Transverse colon (tissue), 4 donors: ENCODE data around the gene XKR8. TPM values are rescaled to one million over a fixed set of nuclear protein-coding genes. Genes with fewer than 3 reads are reported as not detected.
A peak's percentile ranks its signal among the peaks of the same experiment; 100 is the strongest.

Experiments
- DNase-seq: peaks from one replicate; pipeline ENCODE4 v3.0.0-alpha.2; 2019
- H3K27ac ChIP-seq, 4 donors: fragments of 200-600 bp; sonication (generic); 2 replicates each; pipeline ENCODE4 v1.5.1; 2016 to 2018; ENCODE audit warnings: inconsistent platforms in 4 of 4
- H3K27me3 ChIP-seq: fragments of 200-600 bp; sonication (generic); 2 replicates; pipeline ENCODE4 v1.5.1; 2017; ENCODE audit warnings: inconsistent platforms
- H3K36me3 ChIP-seq, 4 donors: fragments of 200-600 bp; sonication (generic); 2 replicates each; pipeline ENCODE4 v1.5.1; 2017 to 2019; ENCODE audit warnings: inconsistent platforms in 4 of 4
- H3K4me1 ChIP-seq, 4 donors: fragments of 200-600 bp; sonication (generic); 2 replicates each; pipeline ENCODE4 v1.5.1; 2017 to 2020; ENCODE audit warnings: inconsistent platforms in 4 of 4
- H3K4me3 ChIP-seq, 4 donors: fragments of 200-600 bp; sonication (generic); 1 replicate in 1 of 4; 2 replicates in 3 of 4; pipeline versions ENCODE4 v1.5.1 to v1.6.1; 2017 to 2019; ENCODE audit warnings: inconsistent platforms in 4 of 4
- H3K9me3 ChIP-seq, 2 donors: fragments of 200-600 bp; sonication (generic); 2 replicates each; pipeline ENCODE4 v1.5.1; 2017 to 2019; ENCODE audit warnings: inconsistent platforms in 2 of 2
- CTCF ChIP-seq, 5 experiments: fragments of 200-600 bp in 3 of 5; fragments of 450-650 bp in 2 of 5; sonication (generic) in 3 of 5; IDR thresholded peaks; 1 replicate in 2 of 5; 2 replicates in 3 of 5; pipeline ENCODE4 v1.5.1; 2016 to 2017; ENCODE audit warnings: antibody characterized with exemption in 5 of 5, inconsistent platforms in 3 of 5, mild to moderate bottlenecking in 2 of 5, moderate library complexity in 1 of 5
- EP300 ChIP-seq: sonication (generic); formaldehyde crosslinking; IDR thresholded peaks from one replicate; pipeline ENCODE4 v1.6.1; 2017; ENCODE audit warnings: antibody characterized with exemption, low read depth
- POLR2A ChIP-seq: fragments of 450-650 bp; IDR thresholded peaks from one replicate; pipeline ENCODE4 v1.6.1; 2016; ENCODE audit warnings: antibody characterized with exemption, mild to moderate bottlenecking, moderate library complexity
- POLR2AphosphoS5 ChIP-seq, 3 donors: sonication (generic); formaldehyde crosslinking; IDR thresholded peaks; one replicate each; pipeline ENCODE4 v1.6.1; 2016; ENCODE audit warnings: antibody characterized with exemption in 3 of 3
- WGBS, 2 donors: methylation state at CpG; one replicate each; pipeline ENCODE4 v1.1.5; 2018; ENCODE audit warnings: low coverage in 1 of 2; 5-methylcytosine and 5-hydroxymethylcytosine counted together
- in situ Hi-C, 4 donors: fragments of 200-750 bp; cut with MboI; loops; one replicate each; pipeline versions ENCODE4 v1.15.0 to v1.15.1; 2017; ENCODE audit warnings: low sequenced_read_pairs in 3 of 4, low pct_ligation_motif_present in 1 of 4, low pct_unique_long_range_greater_than_20kb in 1 of 4
- intact Hi-C: fragments of 100-400 bp; cut with DNase I; formaldehyde crosslinking; loops from one replicate; pipeline ENCODE4 v1.15.1; 2023; ENCODE audit warnings: low total_unique reads
- total RNA-seq, 4 donors: library from RNA; depleted of rRNA; stranded (reverse); fragments of >200 nt; gene quantifications; one replicate each; pipeline ENCODE4 v1.1.0, GENCODE V29; 2016

Gene XKR8
- total RNA-seq, 4 donors from 2014 or later: 8.6 to 13.8 (median 10.4) TPM

- Histone ChIP-seq H3K27me3 (no peaks in the 10 kb centered on the region), H3K9me3 (no peaks in the 10 kb centered on the region), H3K27ac (no peak overlapping the region), H3K36me3 (peaks cover 0 to 8% (median 4%) of the 10 kb centered on the region in 4 donors), H3K4me3 (no peak overlapping the region), H3K4me1 (peaks cover 0 to 3% (median 0%) of the 10 kb centered on the region in 4 donors)
- DNase-seq: no peak
- WGBS, 2 donors: 27% methylated on average over 2 of the region's 2 CpGs; no CpG with 5 or more reads in 1 of the 2 donors
- TF ChIP-seq POLR2AphosphoS5 (IDR thresholded peaks at IDR 0.05) (no peak), EP300 (no peak), CTCF (IDR thresholded peaks at IDR 0.05) (peak in 1 of 5 experiments; percentile 5)
- in situ Hi-C loops: loop anchor here (5.0 to 25.0 kb wide), 4 partner anchors 115 to 123 kb away; partner anchors contain the start of gene THEMIS2 (in 1 of the 4)
- intact Hi-C loops: loop anchor here (5.0 kb wide), 1 partner anchor 118 kb away; no protein-coding TSS in a partner anchor
Measured at GRCh38 chr1:27979859-27980201, 20.1 kb downstream of the XKR8 start.

DNA sequence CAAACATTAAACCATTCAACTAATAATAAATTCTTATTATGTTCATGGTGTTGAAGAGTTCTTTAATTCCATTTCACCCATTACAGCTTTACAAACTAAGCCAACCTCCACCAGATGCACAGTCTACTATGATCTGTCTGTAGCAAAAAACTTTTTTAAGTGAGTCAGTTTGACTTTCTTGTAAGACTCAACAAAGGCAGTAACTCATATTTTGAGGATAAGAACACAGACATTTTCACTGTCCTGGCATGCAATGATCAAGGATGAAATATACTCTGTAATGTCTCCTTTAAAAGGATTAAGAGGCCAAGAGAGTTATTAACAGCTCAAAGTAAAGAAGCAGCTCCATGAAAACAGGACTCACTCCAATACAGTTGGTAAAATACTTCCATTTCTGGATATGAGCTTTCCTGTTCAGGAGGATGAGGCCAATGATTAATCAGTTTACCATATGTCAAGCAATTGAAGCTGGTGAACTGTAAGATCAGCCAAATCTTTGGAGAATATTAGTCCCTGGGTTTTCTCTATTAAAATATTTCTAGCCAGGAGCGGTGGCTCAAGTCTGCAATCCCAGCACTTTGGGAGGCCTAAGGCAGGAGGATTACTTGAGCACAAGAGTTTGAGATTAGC is 20.6 kb downstream of the XKR8 start:
- no peak for DNase-seq
- H3K27ac ChIP-seq: no peak overlapping the region
- in situ Hi-C loops (loop anchor here in 1 of 4 donors (25.0 kb wide), 1 partner anchor 118 kb away; the partner anchor contains the start of gene THEMIS2), intact Hi-C loops (no loop called here)
- H3K4me1 ChIP-seq: peaks cover 0 to 3% (median 0%) of the 10 kb centered on the region in 4 donors
- TF ChIP-seq CTCF (IDR thresholded peaks at IDR 0.05) (no peak), EP300 (no peak), POLR2A (no peak)
- H3K9me3 ChIP-seq: no peaks in the 10 kb centered on the region
- H3K27me3 ChIP-seq: no peaks in the 10 kb centered on the region
- 92% methylated on average over 1 of the region's 1 CpG; no CpG with 5 or more reads in 1 of the 2 donors for WGBS, 2 donors
- no peak overlapping the region for H3K4me3 ChIP-seq
- peaks cover 0 to 8% (median 4%) of the 10 kb centered on the region in 4 donors for H3K36me3 ChIP-seq

DNA sequence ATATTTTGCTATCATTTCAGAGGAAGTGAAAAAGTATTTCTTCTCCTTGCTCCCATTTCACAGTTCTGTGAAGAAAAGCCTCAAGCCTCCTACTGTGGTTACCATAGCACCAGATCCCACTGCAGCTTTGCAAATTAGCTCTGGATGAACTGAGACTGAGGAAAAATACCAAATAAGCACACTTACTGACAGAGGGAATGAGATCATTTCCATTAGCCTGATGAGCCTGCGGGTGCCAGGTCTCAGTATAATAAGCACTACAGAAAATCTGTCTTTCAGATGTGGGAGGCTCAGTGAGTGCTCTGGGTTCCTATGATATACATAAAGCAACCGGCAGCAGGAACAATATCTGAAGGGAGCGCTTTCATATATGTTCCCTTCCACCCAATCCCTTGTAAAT is 21.4 kb downstream of the XKR8 start:
- intact Hi-C loops (no loop called here), in situ Hi-C loops (loop anchor here in 1 of 4 donors (25.0 kb wide), 1 partner anchor 119 kb away; the partner anchor contains the start of gene THEMIS2)
- H3K36me3 ChIP-seq: peaks cover 0 to 12% (median 4%) of the 10 kb centered on the region in 4 donors
- no peaks in the 10 kb centered on the region for H3K9me3 ChIP-seq
- no peak overlapping the region for H3K27ac ChIP-seq
- TF ChIP-seq POLR2A (no peak), CTCF (IDR thresholded peaks at IDR 0.05) (no peak)
- DNase-seq: no peak
- no peak overlapping the region for H3K4me3 ChIP-seq
- no peaks in the 10 kb centered on the region for H3K27me3 ChIP-seq
- 83 to 89% methylated on average over 2 to 3 of the region's 3 CpGs for WGBS, 2 donors
- H3K4me1 ChIP-seq: peaks cover 0 to 3% (median 0%) of the 10 kb centered on the region in 4 donors

DNA sequence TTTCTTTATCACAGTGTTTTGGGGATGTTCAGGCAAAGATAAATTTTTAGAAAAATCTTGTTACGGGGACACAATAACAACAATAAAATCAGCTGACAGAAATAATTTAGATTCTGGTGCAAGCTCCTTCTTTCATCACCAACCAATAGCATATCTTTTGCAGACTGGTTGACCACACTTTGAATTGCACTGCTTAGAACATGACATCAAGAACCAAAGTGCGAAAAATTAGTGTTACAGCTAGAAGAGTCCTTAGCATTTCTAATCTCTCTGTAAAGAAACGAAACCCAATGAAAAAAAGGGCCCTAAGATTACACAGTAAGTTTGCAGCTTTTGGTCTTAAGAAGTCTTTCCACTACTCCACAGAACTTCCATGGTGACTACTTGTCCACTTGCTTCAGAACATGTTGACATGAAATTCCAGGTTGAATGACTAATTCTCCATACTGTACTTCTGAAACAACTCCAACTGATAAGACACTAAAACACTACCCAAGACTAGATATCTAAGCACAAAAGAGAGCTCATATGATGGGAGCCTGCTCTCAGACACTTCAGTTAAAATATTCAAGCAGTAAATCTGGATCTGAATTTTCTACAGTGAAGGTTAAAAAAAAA is 31.3 kb downstream of the XKR8 start:
- Histone ChIP-seq H3K4me1 (no peaks in the 10 kb centered on the region), H3K27me3 (no peaks in the 10 kb centered on the region), H3K9me3 (no peaks in the 10 kb centered on the region), H3K27ac (no peak overlapping the region), H3K36me3 (peaks cover 0 to 65% (median 14%) of the 10 kb centered on the region in 4 donors), H3K4me3 (no peak overlapping the region)
- TF ChIP-seq POLR2AphosphoS5 (IDR thresholded peaks at IDR 0.05) (no peak), EP300 (no peak), CTCF (IDR thresholded peaks at IDR 0.05) (no peak), POLR2A (no peak)
- in situ Hi-C loops (loop anchor here in 1 of 4 donors (25.0 kb wide), 1 partner anchor 129 kb away; the partner anchor contains the start of gene THEMIS2), intact Hi-C loops (no loop called here)
- WGBS, 2 donors: 92 to 93% methylated on average over 3 of the region's 3 CpGs
- DNase-seq: no peak
